GM10266 (cell line): ENCODE data around the gene ZNF747.

ENCODE experiments used
- DNase-seq: peaks from one replicate; pipeline ENCODE4 v3.0.0; 2012; ENCODE audit errors: extremely low spot score
- TF ChIP-seq, protein P1 (sequence below): IDR thresholded peaks from 2 replicates; pipeline ENCODE4 v1.5.1; 2012; ENCODE audit warnings: mild to moderate bottlenecking, low read depth; ENCODE audit not compliant: control insufficient read depth, insufficient read depth; ENCODE audit errors: missing control alignments

Gene ZNF747

DNA sequence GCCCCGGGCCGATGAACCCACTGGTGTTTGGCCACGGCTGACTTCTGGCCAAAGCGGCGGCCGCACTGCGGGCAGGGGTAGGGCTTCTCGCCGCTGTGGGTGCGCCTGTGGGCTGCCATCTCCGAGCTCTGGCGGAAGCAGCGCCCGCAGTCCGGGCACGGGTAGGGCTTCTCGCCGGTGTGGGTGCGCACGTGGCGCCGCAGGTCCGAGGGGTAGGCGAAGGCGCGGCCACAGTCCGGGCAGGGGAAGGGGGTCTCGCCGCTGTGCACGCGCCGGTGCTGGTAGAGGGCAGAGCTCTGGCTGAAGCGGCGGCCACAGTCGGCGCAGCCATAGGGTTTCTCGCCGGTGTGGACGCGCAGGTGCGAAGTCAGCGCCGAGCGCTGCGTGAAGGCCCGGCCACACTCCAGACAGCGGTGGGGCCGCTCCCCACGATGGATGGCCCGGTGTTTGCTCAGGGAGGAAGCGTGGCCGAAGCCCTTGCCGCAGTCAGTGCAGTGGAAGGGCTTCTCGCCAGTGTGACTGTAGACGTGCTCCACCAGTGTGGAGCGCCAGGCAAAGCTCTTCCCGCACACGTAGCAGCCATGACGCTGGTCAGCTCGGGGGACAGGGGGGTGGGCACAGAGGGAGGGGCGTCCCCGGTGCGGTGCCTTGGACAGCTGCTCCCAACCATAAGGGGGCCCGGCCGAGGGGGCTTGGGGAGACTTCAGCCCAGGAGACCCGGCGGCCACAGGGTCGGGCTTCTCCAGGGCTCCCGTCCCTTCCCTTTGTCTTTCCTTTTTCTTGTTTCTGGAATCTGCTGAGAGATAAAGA lies 20.9 kb upstream of the ZNF747 start:
- TF ChIP-seq, protein P1, sequence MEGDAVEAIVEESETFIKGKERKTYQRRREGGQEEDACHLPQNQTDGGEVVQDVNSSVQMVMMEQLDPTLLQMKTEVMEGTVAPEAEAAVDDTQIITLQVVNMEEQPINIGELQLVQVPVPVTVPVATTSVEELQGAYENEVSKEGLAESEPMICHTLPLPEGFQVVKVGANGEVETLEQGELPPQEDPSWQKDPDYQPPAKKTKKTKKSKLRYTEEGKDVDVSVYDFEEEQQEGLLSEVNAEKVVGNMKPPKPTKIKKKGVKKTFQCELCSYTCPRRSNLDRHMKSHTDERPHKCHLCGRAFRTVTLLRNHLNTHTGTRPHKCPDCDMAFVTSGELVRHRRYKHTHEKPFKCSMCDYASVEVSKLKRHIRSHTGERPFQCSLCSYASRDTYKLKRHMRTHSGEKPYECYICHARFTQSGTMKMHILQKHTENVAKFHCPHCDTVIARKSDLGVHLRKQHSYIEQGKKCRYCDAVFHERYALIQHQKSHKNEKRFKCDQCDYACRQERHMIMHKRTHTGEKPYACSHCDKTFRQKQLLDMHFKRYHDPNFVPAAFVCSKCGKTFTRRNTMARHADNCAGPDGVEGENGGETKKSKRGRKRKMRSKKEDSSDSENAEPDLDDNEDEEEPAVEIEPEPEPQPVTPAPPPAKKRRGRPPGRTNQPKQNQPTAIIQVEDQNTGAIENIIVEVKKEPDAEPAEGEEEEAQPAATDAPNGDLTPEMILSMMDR: no peak

DNA sequence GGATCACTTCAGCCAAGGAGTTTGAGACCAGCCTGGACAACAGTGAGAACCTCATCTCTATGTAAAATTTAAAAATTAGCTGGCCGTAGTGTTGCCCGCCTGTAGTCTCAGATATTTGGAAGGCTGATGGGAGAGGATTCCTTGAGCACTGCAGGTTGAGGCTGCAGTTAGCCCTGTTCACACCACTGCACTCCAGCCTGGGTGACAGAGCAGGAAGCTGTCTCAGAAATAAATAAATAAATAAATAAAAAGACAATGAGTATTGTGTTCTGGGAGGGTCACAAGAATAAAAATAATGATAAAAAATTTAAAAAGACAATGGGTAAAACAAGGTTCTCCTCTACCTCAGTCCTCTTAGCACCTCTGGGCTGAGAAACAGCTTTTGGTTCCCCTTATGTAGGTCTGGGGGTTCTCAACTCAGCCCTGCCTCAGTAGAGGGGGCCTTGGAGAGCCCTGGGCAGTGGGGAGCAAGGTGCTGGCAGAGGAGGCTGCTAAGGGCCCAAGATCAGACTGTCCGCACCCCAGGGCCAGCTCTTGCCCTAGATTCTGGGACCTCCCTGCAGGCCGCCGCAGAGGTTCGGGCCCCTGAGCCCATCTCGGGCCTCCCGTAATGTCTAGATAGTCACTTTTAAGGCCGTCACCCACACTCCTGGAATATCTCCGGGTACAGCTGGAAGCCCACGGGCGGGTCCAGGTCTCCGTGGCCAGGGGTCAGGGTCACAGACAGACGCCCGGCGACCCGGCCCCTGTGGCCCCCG lies 20.1 kb upstream of the ZNF747 start:
- no peak for DNase-seq
- TF ChIP-seq, protein P1: no peak

More for the DNA sequence above, 20.9 kb upstream of the ZNF747 start:
- DNase-seq: no peak

DNA sequence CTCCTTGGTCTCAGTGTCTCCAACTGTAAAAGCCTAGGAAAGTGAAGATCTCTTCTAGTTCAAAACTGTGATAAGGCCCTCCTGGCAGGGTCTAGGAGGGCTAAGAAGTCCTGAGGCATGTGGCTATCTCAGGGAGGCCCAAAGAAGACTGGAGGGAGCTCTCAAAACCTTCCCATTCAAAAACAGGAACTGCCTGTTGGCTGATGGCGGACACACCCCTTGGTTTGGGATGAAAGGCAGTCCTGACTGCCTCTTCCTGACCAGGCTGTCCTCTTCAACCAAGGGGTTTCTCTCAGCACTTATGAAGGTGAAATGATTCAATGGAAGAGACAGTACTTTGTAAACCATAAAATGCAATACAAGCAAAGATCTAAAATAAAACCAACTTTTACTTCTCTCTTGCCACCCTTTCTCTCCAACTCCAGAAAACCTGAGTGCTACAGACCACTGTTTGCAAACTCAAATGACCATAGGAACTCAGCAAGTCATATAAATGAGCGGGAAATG lies 18.8 kb upstream of the ZNF747 start:
- no peak for DNase-seq

DNA sequence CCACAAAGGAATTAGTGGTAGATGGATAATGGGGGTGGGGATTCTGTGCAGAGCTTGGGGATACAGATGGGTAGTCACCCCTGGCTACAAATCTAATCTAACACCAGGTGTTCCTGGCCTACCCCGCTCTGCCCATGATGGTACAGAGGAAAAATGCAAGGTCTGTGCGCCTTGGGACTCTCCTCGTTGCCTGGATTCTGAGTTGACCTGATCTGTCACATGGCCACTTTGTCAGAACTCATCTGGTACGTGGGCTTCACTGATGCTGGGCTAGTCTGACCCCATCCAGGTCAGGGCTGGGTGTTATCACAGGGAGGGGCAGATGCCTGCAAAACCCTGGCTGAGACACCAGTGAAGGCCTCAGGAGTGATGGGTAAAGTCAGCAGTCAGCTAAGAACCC lies 18.3 kb upstream of the ZNF747 start:
- DNase-seq: no peak

More for the DNA sequence above, 18.8 kb upstream of the ZNF747 start:
- TF ChIP-seq, protein P1: no peak

DNA sequence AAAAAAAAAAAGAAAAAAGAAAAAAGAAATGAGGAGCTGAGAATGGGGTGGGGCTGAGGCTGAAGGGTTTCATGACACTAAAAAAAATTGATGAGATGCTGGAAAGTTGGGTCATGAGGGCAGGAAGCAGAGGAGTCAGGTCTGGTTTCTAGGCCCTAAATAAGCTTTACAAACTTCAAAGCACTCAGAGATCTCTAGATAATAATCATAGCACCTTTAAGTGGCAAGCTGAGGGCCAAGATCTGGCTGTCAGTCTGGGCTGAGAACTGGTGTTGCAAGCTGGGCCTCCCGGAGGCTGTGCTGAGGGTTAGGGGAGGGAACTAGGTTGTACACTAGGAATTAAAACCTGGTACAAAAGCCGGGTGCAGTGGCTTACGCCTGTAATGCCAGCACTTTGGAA lies 17.1 kb upstream of the ZNF747 start:
- DNase-seq: peak; percentile 76
- TF ChIP-seq, protein P1: no peak

More for the DNA sequence above, 18.3 kb upstream of the ZNF747 start:
- TF ChIP-seq, protein P1: no peak

DNA sequence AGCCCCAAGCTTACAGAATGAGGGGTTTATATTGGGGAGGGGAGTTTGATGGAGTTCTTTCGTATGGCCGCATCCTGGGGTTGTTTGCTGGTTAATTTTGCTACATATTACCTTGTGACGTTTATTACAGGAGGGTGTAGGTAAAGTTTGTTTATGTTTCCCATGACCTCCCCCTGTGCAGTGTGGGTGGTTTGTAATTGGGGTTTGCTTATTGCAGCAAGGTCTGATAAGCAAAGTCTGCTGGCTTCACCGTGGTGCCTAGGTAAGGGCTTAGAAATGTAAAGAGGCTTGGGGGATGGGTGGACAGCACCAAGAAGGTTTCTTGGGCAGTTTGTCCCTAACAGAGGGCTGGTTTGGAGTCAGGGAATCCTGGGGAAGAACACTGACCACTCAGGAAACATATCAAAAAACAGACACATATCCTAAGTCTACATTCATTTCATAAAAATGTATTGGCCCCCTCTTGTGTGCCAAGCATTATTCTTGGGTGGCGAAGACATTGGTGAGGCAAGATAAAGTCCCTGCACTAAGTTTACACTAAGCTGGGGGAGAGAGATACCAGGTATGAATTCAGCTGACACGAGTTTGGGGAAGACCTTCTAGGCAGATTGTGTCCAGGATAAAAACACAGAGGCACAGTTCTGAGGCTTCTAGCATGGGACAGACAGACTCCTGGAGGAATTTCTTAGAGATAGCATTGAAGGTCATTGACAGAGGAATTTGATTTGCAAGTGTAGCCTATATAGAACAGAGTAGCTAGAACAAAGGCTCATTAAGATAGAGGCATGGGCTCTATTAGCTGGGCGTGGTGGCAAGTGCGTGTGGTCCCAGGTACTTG lies 14.0 kb upstream of the ZNF747 start:
- TF ChIP-seq, protein P1: no peak
- no peak for DNase-seq
